ENCODE measurements around the gene SATB1. TPM values are rescaled to one million over a fixed set of nuclear protein-coding genes. Genes with fewer than 3 reads are reported as not detected.

The SATB1 gene
- total RNA-seq, 1 experiment from 2014 or later, result 28.7 TPM

- CTCF ChIA-PET, result interaction anchor here (1.1 kb wide), 1 partner anchor 1799 kb away, joined by 5 read pairs; no protein-coding TSS in a partner anchor
- no peak overlapping the region for H3K27ac ChIP-seq
- no peaks in the 10 kb centered on the region for H3K79me2 ChIP-seq (ENCODE audit: low read depth)
- BruUV-seq (replicated peaks), result no TSS peak
- POLR2A ChIA-PET (ENCODE audit: unreplicated experiment), result interaction anchor here (0.5 kb wide), 1 partner anchor 1904 kb away, joined by 7 read pairs; no protein-coding TSS in a partner anchor
- no peak overlapping the region for H3K4me2 ChIP-seq
- H3K27me3 ChIP-seq (ENCODE audit: insufficient read depth, low read depth), result no peaks in the 10 kb centered on the region
- no peak overlapping the region for H2AFZ ChIP-seq
- intact Hi-C loops (cut with micrococcal nuclease; ENCODE audit: unreplicated experiment), result no loop called here
- no peaks in the 10 kb centered on the region for H3F3A ChIP-seq (ENCODE audit: insufficient read depth, low read depth)
- no peaks in the 10 kb centered on the region for H3K4me1 ChIP-seq (replicated peaks; ENCODE audit: insufficient read depth)
- no peaks in the 10 kb centered on the region for H4K20me1 ChIP-seq (ENCODE audit: insufficient read depth)
- H3K4me3 ChIP-seq, result no peak overlapping the region
- no peak for DNase-seq
- TF ChIP-seq EZH2 (IDR thresholded peaks at IDR 0.05; ENCODE audit: low read depth), result no peak
- TF ChIP-seq, protein P1, sequence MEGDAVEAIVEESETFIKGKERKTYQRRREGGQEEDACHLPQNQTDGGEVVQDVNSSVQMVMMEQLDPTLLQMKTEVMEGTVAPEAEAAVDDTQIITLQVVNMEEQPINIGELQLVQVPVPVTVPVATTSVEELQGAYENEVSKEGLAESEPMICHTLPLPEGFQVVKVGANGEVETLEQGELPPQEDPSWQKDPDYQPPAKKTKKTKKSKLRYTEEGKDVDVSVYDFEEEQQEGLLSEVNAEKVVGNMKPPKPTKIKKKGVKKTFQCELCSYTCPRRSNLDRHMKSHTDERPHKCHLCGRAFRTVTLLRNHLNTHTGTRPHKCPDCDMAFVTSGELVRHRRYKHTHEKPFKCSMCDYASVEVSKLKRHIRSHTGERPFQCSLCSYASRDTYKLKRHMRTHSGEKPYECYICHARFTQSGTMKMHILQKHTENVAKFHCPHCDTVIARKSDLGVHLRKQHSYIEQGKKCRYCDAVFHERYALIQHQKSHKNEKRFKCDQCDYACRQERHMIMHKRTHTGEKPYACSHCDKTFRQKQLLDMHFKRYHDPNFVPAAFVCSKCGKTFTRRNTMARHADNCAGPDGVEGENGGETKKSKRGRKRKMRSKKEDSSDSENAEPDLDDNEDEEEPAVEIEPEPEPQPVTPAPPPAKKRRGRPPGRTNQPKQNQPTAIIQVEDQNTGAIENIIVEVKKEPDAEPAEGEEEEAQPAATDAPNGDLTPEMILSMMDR (conservative IDR thresholded peaks at IDR 0.05), result no peak
- no peaks in the 10 kb centered on the region for H3K36me3 ChIP-seq (ENCODE audit: low read depth)
- H3K9me3 ChIP-seq (ENCODE audit: insufficient read depth, low read depth), result no peaks in the 10 kb centered on the region
- H3K9me2 ChIP-seq (ENCODE audit: insufficient read depth), result no peaks in the 10 kb centered on the region
Measured at GRCh38 chr3:18401300-18401961, 23.7 kb downstream of the SATB1 start.

DNA sequence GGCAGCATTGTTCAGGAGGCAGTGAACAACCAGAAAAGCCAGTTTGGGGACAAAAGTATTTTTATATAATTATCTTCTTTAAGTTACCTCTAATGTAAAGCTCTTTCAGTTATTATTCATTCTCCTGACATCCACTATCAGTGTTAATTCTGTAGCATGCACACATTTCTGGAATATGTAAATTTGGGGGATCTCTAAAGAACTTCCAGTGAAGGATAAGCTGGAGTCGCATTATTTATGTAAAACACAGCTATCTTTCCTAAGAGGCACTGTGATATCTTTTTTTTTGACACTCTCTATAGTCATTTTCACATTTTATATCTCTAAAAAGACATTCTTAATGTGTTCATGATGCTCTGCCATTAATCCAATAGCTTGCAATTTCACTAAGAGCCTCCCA lies 26.7 kb downstream of the SATB1 start:
- Histone ChIP-seq H2AFZ (no peak overlapping the region), H3K4me1 (replicated peaks; ENCODE audit: insufficient read depth) (no peaks in the 10 kb centered on the region), H3K27me3 (ENCODE audit: insufficient read depth, low read depth) (no peaks in the 10 kb centered on the region), H3K9me2 (ENCODE audit: insufficient read depth) (no peaks in the 10 kb centered on the region), H3K27ac (no peak overlapping the region), H3K4me2 (no peak overlapping the region), H3K9me3 (ENCODE audit: insufficient read depth, low read depth) (no peaks in the 10 kb centered on the region), H4K20me1 (ENCODE audit: insufficient read depth) (no peaks in the 10 kb centered on the region), H3K4me3 (no peak overlapping the region), H3F3A (ENCODE audit: insufficient read depth, low read depth) (no peaks in the 10 kb centered on the region), H3K36me3 (ENCODE audit: low read depth) (0 out of 2 replicates have a peak, but pooled peaks cover 4% of the 10 kb centered on the region), H3K79me2 (ENCODE audit: low read depth) (no peaks in the 10 kb centered on the region)
- intact Hi-C loops (cut with micrococcal nuclease; ENCODE audit: unreplicated experiment), result no loop called here
- ChIA-PET CTCF (no interaction called here), POLR2A (ENCODE audit: unreplicated experiment) (no interaction called here)
- DNase-seq, result no peak
- TF ChIP-seq, protein P1 (conservative IDR thresholded peaks at IDR 0.05), result no peak
- no peak for TF ChIP-seq EZH2 (IDR thresholded peaks at IDR 0.05; ENCODE audit: low read depth)
- BruUV-seq (replicated peaks), result no TSS peak

DNA sequence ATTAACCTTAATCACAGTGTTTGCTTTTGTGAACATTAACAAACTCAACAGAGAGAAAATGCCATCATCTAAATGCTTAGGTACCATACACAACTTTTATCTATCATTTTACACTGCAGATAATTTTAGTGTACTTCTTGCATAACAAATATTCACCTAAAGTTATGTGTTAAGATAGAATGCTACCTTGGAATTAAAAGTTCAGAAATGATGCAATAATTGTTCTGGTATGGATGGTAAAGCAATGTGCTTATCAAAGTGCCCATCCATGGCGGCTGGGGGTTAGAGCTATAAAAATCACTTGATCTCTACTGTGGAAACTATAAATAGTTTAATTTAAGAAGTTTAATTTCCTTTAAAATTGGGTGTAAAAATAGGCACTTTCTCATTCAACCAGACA lies 28.7 kb downstream of the SATB1 start:
- CTCF ChIA-PET, result no interaction called here
- H3K79me2 ChIP-seq (ENCODE audit: low read depth), result no peaks in the 10 kb centered on the region

More for the DNA sequence above, 28.7 kb downstream of the SATB1 start:
- Histone ChIP-seq H3K9me2 (ENCODE audit: insufficient read depth) (no peaks in the 10 kb centered on the region), H3K27me3 (ENCODE audit: insufficient read depth, low read depth) (no peaks in the 10 kb centered on the region), H3K36me3 (ENCODE audit: low read depth) (0 out of 2 replicates have a peak, but pooled peaks cover 4% of the 10 kb centered on the region), H3K27ac (no peak overlapping the region), H4K20me1 (ENCODE audit: insufficient read depth) (no peaks in the 10 kb centered on the region), H2AFZ (no peak overlapping the region), H3F3A (ENCODE audit: insufficient read depth, low read depth) (no peaks in the 10 kb centered on the region), H3K9me3 (ENCODE audit: insufficient read depth, low read depth) (no peaks in the 10 kb centered on the region), H3K4me1 (replicated peaks; ENCODE audit: insufficient read depth) (no peaks in the 10 kb centered on the region), H3K4me2 (no peak overlapping the region), H3K4me3 (no peak overlapping the region)
- BruUV-seq (replicated peaks), result no TSS peak
- intact Hi-C loops (cut with micrococcal nuclease; ENCODE audit: unreplicated experiment), result no loop called here
- POLR2A ChIA-PET (ENCODE audit: unreplicated experiment), result no interaction called here
- DNase-seq, result no peak
- TF ChIP-seq EZH2 (IDR thresholded peaks at IDR 0.05; ENCODE audit: low read depth), result no peak
- TF ChIP-seq, protein P1 (conservative IDR thresholded peaks at IDR 0.05), result no peak

Measured in PC-9 (cell line).